NCI-H2029 treated with DMSO at 0.1 percent for 48 hours (cell line): ENCODE measurements around the gene ESPN.

ENCODE experiments used
- DNase-seq: peaks from one replicate; lab custom pipeline; 2025; lab: John Stamatoyannopoulos, UW

Gene ESPN

DNA sequence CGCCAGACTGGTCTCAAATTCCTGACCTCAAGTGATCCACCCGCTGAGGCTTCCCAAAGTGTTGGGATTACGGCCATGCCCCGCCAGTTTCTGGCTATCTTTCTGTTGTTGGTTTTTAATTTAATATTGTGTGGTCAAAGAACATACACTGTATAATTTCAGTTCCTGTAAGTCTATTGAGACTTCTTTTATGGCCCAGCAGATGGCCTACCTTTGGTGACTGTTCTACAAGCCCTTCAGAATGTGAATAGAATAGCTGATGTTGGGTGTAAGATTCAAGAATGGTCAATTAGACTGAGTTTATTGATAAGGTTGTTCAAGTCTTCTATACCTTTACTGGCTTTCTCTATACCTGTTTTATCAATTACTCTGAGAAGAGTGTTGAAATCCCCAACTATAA is 15.5 kb upstream of the ESPN start:
- DNase-seq, result no peak

DNA sequence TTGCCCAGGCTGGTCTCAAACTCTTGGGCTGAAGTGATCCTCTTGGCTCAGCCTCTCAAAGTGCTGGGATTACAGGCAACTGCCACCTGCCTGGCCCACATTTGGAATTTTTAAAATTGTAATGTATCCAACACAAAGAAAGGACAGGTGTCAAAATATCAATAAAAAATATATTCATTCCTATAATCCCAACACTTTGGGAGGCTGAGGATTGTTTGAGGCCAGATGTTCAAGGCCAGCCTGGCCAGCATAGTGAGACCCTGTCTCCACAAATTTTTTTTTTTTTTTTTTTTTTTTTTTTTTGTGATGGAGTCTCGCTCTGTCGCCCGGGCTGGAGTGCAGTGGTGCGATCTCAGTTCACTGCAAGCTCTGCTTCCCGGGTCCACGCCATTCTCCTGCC is 14.8 kb upstream of the ESPN start:
- no peak for DNase-seq

DNA sequence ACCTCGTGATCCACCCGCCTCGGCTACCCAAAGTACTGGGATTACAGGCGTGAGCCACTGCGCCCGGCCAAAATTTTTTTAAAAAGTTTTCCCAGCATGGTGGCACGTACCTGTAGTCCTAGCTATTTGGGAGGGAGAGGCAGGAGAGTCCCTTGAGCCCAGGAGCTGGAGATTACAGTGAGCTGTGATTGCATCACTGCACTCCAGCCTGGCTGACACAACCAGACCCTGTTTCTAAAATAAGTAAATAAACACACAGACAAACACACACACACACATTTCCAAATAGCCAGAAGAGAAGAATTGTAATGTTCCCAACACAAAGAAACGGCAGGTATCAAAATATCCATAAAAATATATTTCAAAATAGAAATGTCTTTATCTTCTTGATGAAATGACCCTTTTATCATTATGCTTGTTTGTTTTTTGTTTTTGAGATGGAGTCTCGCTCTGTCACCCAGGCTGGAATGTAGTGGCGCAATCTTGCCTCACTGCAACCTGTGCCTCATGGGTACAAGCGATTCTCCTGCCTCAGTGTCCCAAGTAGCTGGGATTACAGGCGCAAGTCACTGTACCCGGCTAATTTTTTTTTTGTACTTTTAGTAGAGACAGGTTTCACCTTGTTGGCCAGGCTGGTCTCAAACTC is 14.2 kb upstream of the ESPN start:
- DNase-seq, result no peak

DNA sequence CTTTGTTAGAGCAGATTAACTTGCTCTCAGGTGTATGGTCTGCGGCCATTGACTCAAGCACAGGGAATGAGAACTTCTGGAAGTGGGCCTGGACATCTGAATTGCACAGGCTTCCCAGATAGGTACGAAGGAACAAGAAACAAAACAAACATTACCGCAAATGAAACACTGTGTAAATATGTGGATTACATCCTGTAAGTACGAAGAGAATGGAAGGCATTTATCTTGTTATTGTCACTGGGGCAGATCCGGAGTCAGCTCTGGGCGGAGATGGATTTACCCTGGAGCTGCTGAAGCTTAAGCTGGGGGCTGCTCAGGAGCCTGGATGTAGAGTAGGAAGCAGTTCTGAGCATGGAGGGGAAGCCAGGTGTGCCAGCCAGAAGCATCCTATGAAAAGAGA is 11.7 kb upstream of the ESPN start:
- DNase-seq, result peak; percentile 56

DNA sequence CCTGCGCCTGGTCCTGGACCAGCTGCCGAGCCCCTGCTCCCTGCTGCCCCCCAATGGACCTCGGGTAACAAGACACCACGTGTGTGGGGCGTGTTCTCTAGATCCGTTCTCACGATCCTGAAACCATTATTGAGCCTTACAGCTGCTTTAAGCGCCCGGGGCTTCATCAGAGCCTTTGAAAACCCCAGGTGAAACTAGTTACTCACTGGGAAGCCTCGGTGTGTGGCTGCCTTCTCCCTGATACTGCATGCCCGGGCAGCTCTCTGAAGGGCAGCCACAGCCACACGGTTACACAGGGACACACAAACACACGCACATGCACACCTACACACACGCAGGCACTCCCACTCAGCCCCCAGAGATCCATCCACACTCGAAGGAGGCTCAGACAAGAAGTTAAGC is 10.1 kb upstream of the ESPN start:
- DNase-seq, result no peak

DNA sequence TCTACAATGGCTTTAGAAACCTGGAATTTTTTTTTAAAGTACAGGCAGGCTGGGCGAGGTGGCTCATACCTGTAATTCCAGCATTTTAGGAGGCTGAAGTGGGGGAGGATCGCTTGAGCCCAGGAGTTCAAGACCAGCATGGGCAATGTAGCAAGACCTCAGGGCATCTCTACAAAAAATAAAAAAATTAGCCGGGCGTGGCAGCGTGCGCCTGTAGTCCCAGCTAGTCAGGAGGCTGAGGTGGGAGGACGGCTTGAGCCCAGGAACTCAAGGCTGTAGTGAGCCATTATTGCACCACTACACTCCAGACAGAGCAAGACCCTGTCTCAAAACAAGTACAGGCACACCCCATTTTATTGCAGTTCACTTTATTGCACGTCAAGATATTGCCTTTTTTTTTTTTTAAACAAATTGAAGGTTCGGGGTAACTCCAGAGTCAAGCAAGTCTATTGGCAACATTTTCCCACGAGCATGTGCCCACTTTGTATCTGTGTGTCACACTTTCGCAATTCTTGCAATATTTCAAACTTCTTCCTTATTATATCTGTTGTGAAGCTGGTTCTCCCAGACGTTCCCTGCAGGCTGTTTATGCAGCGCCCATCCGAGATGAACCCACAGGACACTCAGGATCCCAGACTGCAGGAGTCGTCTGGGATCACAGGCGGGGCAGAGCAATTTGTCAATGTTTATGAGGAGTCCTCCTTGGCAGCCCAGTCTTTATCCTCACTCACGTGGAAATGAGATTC is 9.5 kb upstream of the ESPN start:
- no peak for DNase-seq

DNA sequence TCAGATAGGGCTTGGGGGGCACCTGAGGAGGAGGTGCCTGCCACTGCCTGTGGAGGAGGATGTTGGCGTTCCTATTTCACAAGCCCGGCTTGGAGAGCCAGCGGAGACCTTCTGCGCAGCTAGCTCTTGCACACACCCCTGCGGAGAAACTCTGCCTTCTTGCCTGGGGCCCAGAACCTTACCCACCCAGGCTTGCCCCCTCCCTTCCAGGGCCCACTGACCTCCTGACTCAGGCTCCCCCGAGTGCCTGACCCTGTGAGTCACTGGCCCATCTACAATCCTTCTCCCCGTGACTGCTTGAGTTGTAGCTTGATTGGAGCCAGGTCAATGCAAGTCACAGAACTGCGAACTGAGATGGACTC is 8.3 kb upstream of the ESPN start:
- DNase-seq, result no peak

DNA sequence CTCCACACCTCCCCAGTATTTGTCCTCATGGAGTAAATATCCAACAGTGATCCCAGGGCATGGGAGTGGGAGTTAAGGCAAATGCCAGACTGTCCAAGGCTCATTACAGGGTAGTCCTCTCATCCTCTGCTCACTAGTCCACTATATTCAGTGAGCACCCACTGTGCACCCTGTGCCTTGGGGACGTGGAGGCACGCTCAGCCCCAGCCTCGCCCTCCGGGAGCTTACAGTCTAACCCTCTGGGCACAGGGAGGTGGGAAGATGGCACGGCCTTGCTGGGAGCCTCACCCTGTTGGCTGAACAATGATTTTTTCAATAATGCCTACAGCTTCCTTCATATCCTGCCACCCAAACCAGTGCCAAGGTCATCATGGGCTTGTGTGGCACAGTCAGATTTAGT is 7.7 kb upstream of the ESPN start:
- no peak for DNase-seq

DNA sequence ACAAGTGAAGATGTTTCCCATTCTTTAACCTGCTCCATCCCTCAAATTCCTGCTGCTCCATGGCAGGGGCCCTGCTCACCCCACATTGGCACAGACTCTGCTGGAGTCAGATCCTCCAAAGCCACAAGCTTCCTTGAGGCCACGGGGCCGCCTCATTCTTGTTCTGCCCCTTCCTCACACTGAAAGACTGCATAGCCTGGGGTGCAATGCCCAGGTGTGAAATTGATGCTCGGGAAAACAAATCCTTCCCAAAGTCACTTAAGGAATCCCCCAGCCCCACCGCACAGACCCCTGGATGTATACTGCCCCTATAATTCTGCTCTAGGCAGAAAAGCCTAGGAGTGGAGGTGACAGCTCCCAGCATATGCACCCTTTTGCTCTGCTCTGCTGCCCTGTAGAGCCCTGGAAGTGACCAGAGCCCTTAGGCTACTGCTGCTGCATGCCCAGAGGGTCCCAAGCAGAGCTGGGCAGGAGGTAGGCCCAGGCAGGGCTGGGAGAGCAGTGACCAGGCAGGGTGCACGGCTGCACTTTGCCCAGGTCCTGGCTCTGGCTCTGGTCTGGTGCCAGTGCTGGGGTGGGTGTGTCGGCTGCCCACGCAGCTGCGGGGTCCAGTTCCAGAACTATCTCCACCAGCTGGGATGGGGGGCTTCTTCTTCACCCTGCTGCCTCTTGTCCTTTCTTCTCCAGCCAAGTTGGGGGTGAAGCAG is 6.5 kb upstream of the ESPN start:
- DNase-seq, result no peak

DNA sequence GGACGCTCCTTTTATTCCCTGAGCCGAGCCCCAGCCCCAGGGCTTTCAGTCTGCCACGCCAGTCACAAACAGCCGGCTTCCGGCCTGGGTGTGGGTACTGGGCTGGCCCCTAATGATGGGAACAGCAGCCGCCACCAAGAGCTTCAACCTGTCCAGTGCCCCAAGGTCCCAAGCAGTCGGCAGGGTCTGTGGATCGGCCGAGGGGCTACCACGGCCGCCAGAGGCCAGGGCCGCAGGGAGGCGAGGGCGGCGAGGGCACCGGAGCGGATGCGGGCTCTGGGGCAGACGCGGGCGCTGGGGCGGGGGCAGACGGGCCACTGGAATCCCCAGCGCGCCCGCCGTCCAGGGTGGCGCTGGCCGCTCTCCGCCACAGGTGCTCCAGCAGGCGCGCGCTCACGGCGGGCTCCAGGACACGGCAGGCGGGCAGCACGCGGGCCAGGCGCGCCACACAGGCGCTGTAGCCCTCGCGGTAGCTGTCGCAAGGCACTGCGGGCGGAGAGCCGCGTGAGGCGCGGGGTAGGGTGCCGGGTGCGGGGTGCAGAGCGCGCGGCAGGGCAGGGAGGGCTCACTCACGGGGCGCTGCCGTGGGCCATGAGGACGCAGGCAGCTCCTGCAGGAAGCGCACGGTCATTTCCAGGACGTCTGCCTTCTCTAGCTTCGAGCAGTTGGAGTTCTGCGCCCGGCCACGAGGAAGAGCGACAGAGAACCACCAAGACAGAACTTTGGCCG is 5.7 kb upstream of the ESPN start:
- no peak for DNase-seq

DNA sequence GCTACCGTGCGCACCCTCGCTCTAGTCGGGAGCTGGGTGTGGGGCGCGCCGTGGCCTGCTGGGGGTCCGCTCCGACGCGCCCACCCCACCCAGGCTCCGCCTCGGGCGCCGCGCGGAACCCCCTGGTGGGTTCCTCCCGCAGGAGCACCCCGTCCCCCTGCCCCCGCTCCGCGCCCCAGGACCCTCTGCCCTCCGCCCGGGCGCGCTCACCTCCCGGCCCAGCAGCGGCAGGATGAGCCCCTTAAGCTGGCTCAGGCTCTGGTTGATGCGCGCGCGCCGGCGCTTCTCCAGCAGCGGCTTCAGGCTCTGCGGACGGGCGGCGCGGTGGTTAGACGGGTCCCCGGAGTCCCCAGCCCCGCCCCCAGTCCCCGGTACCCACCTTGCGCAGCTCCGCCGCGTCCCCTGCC is 5.2 kb upstream of the ESPN start:
- DNase-seq, result no peak

DNA sequence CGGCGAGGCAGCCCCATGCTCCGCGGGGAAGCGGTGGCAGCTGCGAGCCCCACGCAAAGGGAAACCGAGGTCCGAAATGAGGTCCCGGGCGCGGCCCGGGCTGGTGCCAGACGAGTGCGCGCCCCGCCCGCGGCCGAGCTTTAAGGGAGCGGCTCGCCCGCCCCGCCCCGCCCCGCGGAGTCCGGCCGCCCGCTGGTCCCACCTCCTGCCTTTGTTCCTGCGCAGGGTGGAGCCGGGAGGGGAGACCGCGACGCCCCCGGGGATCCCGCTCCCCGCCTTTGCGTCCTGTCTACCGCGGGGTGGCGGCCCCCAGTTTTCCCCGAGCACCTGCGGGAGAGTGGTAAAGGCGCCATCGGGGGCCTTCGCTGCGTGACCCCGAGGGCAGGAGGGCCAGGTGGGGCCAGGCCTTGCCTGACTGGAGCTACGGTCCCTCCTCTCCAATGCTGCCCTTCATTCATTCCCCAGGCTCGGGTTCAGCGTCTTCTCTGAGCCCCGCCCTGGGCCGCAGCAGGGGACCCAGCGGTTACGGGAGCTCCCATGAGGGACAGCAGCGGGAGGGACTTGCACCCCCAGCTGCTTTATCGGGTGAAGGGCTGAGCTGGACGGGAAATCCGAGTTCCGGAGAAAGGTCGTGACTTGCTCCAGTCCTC is 4.6 kb upstream of the ESPN start, which contains the start of gene HES2:
HES2 (minus strand) TSS at position 116 of the 650 bp plus-strand sequence; CDS start at position 17, 99 bp downstream.
- no peak for DNase-seq

DNA sequence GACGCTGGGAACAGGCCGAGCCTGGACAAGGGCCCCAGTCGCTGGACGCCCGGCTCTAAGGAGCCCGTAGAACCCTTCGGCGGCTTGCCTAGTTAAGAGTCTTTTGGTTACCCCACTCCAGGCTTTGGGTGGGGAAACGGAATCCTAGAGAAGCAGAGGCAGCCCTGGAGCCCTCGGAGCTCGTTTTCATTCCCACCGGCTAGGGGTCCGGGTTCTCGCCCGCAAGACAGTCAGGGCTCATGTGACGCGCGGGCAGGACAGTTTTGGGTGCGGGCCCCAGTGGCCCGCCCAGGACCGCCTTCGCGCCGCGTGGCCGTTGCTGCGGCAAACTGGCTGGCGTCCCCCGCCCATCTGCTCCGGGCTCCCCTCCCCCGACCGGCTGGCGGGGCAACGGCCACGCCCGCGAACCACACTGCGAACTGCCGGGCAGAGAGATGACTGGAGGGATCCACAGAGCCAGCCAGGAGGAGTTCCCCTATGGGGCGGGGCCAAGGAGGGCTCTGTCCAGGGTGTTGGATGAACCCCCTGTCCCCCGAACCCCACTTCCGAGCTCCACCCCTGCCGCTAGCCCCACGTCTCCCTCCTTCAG is 4.0 kb upstream of the ESPN start:
- DNase-seq, result no peak

DNA sequence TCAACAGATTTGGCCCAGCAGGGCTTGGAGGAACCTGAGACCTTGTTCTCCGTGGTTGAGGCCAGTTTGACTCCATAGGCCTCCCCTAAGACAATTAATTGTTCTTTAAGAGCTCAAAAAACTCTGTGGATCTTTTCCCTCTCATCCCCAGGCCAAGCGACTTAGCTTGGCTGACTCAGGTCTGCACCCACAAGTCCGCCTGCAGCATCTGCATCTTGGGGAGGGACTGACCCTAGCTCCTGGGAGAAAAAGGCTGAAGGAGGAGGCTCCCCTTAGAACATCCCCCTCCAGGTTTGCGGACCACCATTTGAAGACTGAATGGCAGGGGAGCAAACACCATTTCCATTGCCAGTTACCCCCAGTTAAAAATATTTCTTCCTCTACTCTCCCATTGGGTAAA is 3.3 kb upstream of the ESPN start:
- DNase-seq, result no peak

DNA sequence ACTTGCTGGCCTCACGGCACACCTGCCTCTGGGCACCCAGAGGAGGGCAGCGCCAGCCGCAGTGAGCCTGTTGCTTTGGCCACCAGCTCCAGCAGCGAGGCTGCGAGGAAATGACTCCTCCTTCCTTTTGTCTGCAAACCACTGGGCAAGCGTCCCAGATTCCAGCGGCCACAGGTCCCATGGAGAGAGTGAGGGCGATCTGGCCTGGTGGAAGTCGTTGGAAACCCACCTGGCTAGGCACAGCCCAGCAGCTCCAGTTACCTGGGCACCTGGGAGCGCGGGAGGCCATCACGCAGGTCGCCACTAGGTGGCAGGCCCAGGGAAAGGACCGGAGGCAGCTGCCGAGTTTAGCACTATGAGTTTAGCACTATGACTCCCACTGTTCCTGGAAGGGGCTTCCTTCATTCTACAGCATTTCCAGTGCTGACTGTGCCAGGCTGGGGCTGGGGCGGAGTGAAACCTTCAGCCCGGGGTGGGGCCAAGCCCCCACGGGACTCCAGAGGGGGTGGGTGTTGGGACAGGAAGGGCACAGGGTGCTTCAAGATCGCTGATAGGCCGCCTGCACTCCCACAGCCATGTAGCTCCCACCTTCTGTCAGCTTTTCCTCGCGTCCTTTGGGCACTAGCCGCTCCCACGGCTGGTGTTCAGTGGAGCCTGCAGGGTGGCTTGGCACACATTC is 1.1 kb upstream of the ESPN start:
- DNase-seq, result peak; percentile 80

DNA sequence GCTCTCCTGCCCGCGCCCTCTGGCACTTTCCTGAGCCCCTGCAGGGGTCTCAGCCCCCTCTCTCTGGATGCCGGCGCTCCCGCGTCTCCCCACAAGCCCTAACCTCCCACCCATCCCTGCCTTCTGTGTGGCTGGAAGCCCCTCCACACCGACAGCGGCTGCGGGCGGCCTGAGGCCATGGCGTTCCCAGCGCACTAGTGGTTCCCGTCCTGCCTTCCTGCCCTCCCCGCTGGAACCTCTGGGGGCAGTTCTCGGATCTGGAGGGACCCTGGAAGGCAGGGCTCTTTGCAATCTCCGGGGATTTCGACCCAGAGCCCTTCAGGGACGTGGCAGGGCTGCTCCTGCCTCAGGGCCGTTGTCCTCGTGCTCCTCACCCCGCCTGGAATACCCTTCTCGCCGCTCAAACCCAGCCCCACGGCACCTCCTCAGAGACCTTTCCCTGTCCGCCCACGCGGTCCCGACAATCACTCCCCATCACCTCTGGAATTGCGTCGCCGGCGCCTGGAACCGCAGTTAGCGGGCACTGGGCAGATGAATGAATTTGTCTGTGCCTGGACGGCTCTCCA is 493 bp upstream of the ESPN start:
- DNase-seq, result no peak

DNA sequence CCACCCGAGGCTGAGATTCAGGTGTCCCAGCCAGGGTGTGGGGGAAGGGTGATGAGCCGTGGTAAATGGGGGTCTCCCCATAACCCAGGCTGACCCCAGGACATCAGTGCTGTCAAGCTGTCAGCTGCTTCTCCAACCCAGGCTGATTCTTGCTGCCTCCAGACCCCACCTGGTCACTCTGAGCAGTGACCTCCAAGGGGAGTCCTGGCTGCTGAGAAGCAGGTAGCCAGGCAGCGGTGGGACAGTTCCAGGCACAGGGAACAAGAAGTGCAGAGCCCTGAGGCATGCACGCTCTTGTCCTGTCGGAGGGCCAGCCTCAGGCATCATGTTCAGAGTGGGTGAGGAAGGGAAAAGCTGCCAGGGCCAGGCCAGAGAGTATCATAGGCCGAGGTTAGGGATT is 1.1 kb downstream of the ESPN start:
- DNase-seq, result no peak

DNA sequence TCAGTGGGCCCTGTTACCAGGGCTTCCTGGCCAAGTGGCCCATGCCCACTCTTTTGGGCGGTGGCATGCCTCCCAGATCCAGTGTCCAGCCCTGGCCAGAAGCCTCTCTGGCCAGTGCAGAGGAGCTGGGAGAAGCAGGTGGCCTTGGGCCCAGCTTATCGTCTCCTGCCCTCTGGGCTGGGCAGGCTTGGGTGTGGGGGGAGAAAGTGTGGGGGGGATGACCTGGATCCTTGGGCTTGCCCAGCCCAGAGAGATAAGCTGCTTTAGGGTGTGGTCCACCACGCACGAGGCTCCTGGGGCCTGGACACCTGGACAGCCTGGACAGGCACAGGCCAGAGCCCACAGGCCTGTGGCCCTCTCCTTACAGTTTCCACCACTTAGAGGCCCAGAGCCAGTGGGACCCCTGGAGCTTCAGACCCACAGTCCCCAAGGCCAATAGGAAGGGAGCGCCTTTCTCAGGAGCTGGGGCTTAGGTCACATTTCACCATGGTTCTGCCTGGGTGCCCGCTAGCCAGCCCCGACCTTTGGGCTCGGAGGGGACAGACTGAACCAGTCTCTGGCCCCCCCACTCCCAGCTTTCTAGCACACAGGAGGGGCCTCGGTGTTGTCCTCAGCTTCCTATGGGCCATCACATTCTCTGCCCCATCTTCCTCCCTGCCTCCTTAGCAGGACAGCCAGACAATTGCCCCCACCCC is 1.8 kb downstream of the ESPN start:
- no peak for DNase-seq

DNA sequence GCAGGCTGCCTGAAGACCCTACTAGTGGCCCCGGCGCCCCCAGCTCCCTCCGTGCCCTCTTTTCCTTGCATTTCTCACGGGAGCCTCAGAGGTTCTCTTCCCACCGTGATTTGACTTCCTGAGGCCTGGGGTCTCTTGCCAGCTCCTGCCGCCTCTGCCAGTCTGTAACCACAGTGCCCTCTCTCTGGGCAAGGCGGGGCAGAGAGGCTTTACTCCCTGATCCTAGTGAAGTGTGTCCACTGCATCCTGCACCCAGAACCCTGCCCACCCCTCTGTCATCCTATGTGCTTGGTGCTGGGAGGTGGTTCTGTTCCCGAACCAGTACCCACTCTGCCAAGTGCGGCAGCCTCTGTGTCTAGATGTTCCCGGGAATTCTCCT is 2.4 kb downstream of the ESPN start:
- no peak for DNase-seq
